ENCODE measurements around the gene OTUB2.
"Not testable (repeated sequence)": the region's sequence is repeated elsewhere in the genome, so short reads cannot be mapped to it uniquely, and the experiment has no call there.

OTUB2 gene

DNA sequence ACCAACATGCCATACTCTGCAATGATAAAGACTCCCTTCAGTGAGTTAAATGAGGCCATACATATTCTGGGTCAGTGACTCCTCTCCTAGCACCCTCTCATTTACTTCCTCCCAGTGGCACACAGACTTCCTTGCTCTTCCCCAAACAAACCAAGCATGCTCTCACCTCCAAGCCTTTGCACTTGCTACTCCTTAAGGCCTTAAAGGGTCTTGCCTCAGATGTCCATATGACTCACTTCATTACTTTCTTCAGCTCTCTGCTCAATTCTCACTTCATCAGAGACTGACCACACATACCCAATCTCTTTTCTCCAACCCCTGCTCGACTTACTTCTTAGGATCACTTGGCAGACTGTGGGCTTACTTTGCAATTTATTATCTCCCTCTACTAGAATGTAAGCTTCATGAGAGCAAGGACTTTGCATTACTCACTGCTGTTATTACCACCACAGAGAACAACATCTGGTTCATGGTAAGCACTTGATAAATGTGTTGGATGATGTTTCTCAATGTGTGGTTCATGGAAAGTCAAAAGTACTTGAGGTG is 32.1 kb downstream of the OTUB2 start:
- peak in 1 of 4 experiments; percentile 21 for DNase-seq

DNA sequence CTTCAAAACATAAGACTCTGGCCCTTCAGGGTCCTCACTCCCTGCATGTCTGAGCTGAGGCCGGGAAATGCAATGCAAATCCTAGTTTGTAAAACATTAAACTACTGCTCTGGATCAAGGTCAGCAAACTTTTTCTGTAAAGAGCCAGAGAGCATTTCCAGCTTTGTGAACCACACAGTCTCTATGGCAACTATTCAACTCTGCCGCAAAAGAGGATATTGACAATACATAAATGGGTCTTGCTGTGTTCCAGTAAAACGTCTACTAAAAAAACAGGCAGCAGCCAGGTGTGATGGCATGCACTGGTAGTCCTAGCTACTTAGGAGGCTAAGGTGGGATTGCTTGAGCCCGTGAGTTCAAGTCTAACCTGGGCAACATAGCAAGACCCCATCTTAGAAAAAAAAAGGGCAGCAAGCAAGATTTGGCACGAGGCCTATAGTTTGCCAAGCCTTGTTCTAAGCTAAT is 32.6 kb downstream of the OTUB2 start:
- DNase-seq = no peak

DNA sequence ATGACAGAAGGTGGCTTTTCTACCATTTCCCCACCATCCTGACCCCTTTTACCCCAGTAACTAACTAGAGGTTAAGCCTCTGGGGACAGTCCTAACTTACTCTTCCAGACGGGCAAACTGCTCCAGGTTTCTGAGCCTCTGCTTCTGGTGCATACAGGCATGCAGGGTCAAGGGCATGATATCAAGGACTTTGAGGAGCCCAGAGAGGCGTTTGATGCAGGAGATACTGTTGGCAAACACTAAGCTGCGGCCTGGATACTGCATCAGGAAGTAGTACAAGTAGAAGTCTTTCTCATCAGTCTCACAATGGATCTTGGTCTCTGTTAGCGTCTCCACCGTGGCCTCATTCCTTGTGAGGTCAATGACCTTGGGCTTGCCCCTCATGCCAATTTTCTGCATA is 33.9 kb downstream of the OTUB2 start:
- no peak for DNase-seq

GRCh38 chr14:94062344-94062940 is 36.3 kb downstream of the OTUB2 start:
- DNase-seq = no peak

DNA sequence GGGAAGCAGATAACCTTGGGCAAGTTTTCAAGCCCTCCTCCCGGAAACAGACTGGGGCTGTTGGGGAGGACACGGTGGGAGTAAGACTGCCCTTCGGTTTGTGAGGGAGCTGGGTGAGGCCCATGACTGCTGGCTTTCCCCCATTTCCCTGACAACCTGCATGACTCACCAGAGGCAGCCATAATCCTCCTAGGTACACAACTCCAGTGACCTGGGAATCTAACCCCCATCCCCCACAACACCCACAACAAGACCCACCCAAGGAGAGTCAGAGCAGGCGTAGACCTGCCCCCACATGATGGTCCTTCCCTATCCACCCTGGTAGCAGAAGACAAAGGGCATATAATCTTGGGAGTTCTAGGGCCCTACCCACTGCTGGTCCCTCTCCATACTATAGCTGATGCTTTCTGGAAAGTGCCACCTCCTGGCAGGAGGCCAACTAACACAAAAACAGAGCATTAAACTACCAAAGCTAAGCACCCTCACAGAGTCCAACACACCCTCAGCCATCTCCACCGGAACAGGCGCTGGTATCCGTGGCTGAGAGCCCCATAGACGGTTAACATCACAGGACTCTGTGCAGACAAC is 40.0 kb downstream of the OTUB2 start:
- DNase-seq = no peak

DNA sequence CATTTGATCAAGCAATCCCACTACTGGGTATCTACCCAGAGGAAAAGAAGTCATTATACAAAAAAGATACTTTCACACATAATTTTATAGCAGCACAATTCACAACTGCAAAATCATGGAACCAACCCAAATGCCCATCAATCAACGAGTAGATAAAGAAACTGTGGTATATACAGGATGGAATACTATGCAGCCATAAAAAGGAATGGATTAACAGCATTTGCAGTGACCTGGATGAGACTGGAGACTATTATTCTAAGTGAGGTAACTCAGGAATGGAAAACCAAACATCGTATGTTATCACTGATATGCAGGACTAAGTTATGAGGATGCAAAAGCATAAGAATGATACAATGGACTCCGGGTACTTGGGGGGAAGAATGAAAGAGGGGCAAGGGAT is 45.9 kb downstream of the OTUB2 start:
- DNase-seq = not testable (repeated sequence)

DNA sequence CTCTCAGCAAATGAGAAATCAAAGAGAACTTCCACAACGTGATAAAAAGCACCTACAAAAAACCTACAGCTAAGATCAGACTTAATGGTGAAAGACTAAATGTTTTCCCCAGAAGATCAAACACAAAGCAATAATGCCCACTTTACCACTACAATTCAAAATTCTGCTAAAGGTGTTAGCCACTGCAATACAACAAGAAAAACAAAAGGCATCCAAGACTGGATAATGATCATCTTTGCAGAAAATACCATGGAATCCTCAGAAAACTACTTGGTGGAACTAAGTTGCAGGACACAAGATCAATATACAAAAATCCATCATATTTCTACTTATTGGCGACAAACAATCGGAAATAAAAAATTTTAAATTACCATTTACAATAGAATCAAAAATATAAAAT is 48.4 kb downstream of the OTUB2 start:
- DNase-seq = no peak

- DNase-seq = no peak
These were observed 48.9 kb downstream of the OTUB2 start for GRCh38 chr14:94075008-94075407.

GRCh38 chr14:94077111-94077821 is 51.1 kb downstream of the OTUB2 start:
- DNase-seq = no peak

DNA sequence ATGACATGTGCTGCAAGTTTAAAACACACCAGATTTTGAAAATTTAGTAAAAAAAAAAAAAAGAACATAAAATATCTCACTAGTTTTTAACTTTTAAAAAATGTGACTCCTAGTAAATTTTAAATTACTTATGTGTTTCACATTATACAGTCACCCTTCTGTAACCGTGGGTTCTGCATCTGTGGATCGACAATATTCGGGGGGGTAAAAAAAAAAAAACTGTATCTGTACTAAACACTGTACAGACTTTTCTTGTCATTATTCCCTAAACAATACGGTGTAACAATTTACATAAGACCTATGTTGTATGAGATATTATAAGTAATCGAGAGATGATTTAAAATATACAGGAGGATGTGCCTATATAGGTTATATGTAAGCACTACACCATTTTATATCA is 51.7 kb downstream of the OTUB2 start:
- no peak for DNase-seq

GRCh38 chr14:94079891-94080620 is 53.9 kb downstream of the OTUB2 start:
- DNase-seq = peak in 2 of 4 experiments; percentile 8 to 15

DNA sequence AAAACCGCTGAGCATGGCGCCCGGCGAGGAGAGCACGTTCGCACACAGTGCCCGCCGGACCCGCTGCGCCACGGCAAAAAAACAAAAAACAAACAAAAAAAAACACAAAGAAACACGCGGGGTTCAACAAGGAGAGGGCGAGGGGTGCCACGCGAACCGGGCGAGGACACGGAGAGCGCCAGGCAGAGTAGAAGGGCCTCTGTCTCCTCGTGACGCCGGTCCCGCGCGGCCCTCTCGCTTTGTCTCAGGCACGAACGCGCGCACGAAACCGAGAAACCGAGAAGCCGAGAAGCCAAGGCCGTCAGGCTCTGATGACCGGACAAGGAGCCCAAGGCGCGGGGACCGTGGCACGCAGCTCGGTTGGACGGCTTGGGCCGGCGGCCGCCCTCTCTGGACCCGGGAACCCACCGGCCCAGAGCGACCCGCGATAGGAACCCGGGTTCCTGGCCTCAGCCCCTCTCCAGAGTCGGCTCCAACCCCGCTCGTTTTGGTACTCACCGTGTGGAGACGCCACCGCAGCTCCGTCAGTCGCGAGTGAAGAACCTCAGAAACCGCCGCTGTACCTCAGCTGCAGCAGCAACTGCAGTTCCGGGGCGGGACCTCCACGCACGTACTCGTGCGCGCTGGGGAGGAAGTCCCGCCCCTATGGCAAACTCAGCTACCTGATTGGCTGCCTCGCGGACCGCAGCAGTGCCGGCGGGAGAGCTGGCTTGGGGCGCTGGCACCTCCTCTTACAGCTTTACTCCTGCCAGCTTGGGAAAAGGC is 54.7 kb downstream of the OTUB2 start, which contains the start of the genes DDX24 and IFI27L1:
Gene DDX24 (minus strand): TSS at position 582 of the 765 bp plus-strand sequence. CDS start 1,460 bp downstream, outside the sequence.
Gene IFI27L1 (plus strand): TSS at position 690 of the 765 bp plus-strand sequence. CDS start 15,628 bp downstream, outside the sequence.
- peak; percentile 97 to 98 (median 98) for DNase-seq

- peak in 2 of 4 experiments; percentile 5 to 19 for DNase-seq
These were observed 55.3 kb downstream of the OTUB2 start for GRCh38 chr14:94081386-94081820.

DNA sequence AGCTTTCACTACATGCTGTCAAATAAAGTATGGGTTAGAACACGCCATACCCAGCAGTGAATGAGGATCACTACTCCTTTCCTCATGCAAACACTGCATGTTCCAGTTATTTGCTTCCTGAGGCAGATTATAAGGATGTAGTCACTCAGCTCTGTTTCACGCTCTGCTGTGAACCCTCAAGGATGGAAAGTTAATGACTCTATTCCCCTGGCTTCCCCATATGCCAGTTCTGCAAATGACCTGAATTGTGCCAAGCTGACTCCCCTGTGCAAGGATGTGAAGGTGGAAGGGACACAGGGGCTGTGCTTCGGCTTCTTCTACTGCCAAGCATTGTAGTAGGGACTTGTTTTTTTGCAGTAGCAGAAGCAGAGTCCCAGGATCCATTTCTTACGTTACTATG is 61.8 kb downstream of the OTUB2 start:
- no peak for DNase-seq

- peak in 2 of 4 experiments; percentile 11 to 16 for DNase-seq
These were observed 62.4 kb downstream of the OTUB2 start for GRCh38 chr14:94088516-94088915.

- no peak for DNase-seq
These were observed 63.3 kb downstream of the OTUB2 start for GRCh38 chr14:94089479-94089878.

DNA sequence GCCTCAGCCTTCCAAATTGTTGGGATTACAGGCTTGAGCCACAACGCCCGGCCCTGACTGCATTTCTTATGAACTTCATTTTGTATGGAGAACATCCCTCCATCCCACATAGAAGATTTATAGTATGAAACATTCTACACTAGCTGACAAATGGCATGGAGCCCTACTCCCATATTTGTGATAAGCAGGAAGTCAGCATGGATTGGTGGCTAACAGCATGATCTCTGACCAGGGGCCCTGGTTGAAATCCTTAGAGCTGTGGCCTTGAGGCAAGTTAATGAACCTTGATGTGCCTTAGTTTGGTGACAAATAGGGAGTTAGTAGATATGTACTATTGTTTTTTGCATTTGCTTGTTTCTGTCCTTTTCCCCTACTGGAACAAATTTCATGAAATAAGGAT is 67.3 kb downstream of the OTUB2 start:
- no peak for DNase-seq

- no peak for DNase-seq
These were observed 71.0 kb downstream of the OTUB2 start for GRCh38 chr14:94097091-94097490.
